ENCODE measurements around the gene MAP3K2.

MAP3K2 gene

DNA sequence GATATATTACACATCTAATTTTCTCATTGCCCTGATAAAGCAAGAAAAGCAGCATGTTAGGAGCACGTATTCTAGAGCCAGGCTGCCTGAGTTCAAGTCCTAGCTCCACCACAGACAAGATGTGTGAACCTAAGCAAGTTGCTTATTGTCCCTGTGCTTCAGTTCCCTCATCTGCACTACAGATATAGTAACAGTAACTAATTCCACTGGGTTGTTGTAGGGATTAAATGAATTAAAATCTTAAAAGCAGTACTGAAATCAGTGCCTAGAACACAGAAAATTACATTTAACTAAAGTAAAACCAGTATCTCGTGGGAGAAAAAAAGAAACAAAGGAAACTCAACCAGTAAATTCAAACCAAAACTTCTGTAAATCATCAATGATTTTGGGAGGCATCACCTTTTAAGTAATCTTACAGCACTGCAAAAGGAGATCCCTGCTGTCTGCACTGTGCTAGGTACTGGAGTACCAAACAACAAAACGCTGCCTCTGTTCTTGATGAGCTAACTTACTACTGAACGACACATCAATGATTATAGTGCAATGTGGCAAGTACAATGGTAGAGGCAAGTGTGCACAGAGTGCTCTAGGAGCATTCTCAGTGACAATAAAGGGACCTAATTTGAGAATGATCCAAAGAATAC lies 7.9 kb downstream of the MAP3K2 start:
- DNase-seq (ENCODE audit: low spot score) = no peak
- H3K27ac ChIP-seq = no peak overlapping the region
- H3K4me3 ChIP-seq = no peak overlapping the region
- TF ChIP-seq, protein P1, sequence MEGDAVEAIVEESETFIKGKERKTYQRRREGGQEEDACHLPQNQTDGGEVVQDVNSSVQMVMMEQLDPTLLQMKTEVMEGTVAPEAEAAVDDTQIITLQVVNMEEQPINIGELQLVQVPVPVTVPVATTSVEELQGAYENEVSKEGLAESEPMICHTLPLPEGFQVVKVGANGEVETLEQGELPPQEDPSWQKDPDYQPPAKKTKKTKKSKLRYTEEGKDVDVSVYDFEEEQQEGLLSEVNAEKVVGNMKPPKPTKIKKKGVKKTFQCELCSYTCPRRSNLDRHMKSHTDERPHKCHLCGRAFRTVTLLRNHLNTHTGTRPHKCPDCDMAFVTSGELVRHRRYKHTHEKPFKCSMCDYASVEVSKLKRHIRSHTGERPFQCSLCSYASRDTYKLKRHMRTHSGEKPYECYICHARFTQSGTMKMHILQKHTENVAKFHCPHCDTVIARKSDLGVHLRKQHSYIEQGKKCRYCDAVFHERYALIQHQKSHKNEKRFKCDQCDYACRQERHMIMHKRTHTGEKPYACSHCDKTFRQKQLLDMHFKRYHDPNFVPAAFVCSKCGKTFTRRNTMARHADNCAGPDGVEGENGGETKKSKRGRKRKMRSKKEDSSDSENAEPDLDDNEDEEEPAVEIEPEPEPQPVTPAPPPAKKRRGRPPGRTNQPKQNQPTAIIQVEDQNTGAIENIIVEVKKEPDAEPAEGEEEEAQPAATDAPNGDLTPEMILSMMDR (IDR thresholded peaks at IDR 0.05) = no peak

DNA sequence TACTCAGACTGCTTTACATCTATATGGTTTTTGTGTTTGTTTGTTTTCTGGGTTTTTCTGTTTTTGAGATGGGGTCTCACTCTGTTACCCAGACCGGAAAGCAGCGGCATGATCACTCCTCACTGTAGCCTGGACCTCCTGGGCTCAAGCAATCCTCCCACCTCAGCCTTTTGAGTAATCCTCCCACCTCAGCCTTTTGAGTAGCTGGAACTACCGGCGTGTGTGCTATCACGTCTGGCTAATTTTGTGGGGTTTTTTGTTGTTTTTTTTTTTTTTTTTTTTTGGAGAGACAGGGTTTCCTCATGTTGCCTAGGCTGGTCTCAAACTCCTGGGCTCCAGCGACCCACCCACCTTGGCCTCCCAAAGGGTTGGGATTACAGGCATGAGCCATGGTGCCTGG lies 9.1 kb downstream of the MAP3K2 start:
- TF ChIP-seq, protein P1 (IDR thresholded peaks at IDR 0.05) = no peak
- DNase-seq (ENCODE audit: low spot score) = no peak
- no peak overlapping the region for H3K4me3 ChIP-seq
- H3K27ac ChIP-seq = no peak overlapping the region

DNA sequence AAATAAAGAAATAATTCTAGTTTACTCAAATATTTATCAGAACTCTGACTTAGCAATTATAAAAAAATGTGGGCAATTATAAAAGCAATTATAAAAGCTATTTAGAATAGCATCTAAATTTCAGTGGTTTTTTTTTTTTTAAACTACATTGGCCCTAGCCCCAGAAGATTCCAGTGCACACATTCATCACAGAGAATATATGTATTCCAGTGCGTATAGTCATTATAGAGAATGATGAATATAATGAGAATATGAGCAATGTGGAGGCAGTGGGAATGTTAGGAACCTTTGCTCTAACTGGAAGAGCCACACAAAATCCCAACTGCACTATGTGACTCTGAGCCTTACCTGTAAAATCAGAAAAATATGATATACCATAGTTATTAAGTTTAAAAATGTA lies 10.5 kb downstream of the MAP3K2 start:
- TF ChIP-seq, protein P1 (IDR thresholded peaks at IDR 0.05) = no peak
- DNase-seq (ENCODE audit: low spot score) = no peak
- Histone ChIP-seq H3K27ac (no peak overlapping the region), H3K4me3 (no peak overlapping the region)

DNA sequence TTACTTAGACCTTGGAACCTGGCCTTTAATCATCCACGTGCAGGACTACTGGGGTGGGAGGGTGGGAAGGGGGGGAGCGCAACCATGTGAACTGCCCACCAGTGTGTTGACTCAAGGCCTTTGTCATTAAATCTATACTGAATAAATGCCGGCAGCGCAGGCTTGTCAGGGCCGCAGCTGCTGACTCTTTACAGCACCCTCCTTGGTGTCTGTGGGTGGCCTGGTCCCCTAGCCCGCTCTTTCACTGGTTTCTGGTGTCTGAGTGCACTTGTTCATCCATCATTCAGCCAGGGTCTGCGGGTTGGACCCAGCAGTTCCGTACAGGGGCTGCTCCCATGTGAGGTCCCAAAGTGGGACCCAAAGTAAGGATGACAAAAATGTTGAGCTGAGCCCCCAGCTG lies 11.5 kb downstream of the MAP3K2 start:
- DNase-seq (ENCODE audit: low spot score) = no peak
- no peak overlapping the region for H3K4me3 ChIP-seq
- H3K27ac ChIP-seq = no peak overlapping the region
- TF ChIP-seq, protein P1 (IDR thresholded peaks at IDR 0.05) = no peak

DNA sequence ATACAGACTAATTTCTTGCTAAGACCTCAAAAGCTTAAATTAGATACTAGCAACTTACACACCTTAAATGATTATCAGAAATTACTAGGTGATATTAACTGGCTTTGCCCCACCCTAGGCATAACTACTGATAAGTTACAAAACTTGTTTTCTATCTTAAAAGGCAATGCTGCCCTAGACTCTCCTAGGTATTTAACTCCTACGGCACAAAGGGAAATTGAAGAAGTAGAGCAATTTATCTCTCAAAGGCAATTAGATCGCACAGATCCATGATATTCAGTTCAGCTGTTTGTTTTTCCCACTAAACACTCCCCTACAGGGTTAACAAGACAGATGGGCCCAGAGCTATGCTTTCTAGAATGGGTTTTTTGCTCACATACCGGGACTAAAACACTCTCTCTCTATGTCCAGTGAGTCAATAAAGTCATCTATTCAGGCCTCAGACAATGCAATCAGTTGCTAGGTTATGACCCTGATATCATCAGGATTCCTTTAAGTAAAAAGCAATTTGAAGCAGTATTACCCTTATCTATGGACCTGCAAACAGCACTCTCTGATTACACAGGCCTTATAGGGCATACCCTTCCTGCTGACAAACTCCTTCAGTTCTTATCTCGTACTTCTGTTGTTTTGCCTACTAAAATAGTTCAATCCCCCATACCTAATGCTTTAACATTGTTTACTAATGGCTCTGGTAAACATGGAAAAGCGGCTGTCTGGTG lies 14.3 kb downstream of the MAP3K2 start:
- TF ChIP-seq, protein P1 (IDR thresholded peaks at IDR 0.05) = no peak
- no peak overlapping the region for H3K4me3 ChIP-seq
- no peak for DNase-seq (ENCODE audit: low spot score)

DNA sequence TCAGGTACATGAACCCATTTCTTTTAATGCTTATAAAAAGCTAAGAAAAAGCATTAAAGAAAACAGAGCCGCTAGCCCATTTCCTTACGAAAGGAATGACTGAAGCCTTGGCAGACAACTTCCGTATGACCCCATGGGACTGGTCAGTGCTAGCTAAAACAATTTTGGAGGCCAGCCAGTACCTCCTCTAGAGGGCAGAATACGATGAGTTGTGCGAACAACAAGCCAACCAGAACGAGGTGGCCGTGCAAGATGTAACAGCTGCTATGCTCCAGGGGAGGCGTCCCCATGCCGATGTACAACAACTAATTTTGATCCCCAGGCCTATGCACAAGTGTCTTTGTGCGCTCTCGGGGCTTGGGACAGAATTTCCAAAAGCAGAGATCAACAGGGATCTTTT lies 16.7 kb downstream of the MAP3K2 start:
- peak; percentile 83 for DNase-seq (ENCODE audit: low spot score)
- peak overlapping the region; percentile 10 to 76 for H3K27ac ChIP-seq
- TF ChIP-seq, protein P1 (IDR thresholded peaks at IDR 0.05) = no peak

More for the DNA sequence above, 14.3 kb downstream of the MAP3K2 start:
- H3K27ac ChIP-seq = no peak overlapping the region

DNA sequence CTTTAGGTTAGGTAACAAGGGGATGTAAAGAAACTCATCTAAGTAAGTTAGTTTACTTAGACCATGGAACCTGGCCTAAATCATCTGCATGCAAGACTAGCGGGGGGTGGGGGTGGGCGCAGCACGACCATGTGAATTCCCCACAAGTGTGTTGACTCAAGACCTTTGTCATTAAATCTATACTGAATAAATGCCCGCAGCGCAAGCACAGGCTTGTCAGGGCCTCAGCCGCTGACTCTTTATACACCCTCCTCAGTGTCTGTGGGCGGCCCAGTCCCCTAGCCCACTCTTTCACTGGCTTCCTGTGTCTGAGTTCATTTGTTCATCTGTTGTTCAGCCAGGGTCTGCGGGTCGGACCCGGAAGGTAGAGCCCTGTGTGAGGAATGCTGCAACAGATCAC lies 17.8 kb downstream of the MAP3K2 start:
- no peak for DNase-seq (ENCODE audit: low spot score)
- TF ChIP-seq, protein P1 (IDR thresholded peaks at IDR 0.05) = no peak
- H3K27ac ChIP-seq = no peak overlapping the region
- no peak overlapping the region for H3K4me3 ChIP-seq

More for the DNA sequence above, 16.7 kb downstream of the MAP3K2 start:
- peak overlapping the region; percentile 36 for H3K4me3 ChIP-seq

Measured in coronary artery (tissue), 2 donors.